A673 (cell line): ENCODE results near the gene ATP2B1. TPM values are rescaled to one million over a fixed set of nuclear protein-coding genes. Genes with fewer than 3 reads are reported as not detected.

Experiments
- BruUV-seq: library from RNA; stranded (reverse); fragments of 400-500 nt; replicated peaks from 2 replicates; lab custom pipeline; 2021; lab: Mats Ljungman, UMichigan
- CTCF ChIA-PET: fragments of 300-600 bp; sonication (Branson Sonifier 250); formaldehyde crosslinking; loops from one replicate; lab custom pipeline; 2022; ENCODE audit warnings: antibody characterized with exemption; lab: Charles Lee
- POLR2A ChIA-PET: fragments of 300-600 bp; sonication (Branson Sonifier 250); formaldehyde crosslinking; loops from one replicate; lab custom pipeline; 2022; ENCODE audit warnings: antibody characterized with exemption; ENCODE audit not compliant: low non-redundant PET; lab: Charles Lee
- DNase-seq: peaks from one replicate; pipeline ENCODE4 v3.0.0-alpha.2; 2015; ENCODE audit warnings: low spot score
- H3K27ac ChIP-seq: fragments of 200-600 bp; sonication (generic); 2 replicates; pipeline ENCODE4 v1.5.1; 2016; ENCODE audit warnings: mixed run types, low read depth, mild to moderate bottlenecking, mixed read lengths, antibody characterized with exemption, low read length; ENCODE audit not compliant: poor library complexity, severe bottlenecking
- H3K27me3 ChIP-seq: fragments of 200-600 bp; sonication (generic); replicated peaks from 2 replicates; pipeline ENCODE4 v1.6.1; 2017; ENCODE audit warnings: mixed run types, low read depth, mild to moderate bottlenecking, mixed read lengths, antibody characterized with exemption, low read length; ENCODE audit not compliant: insufficient read depth, poor library complexity
- H3K36me3 ChIP-seq: fragments of 200-600 bp; sonication (generic); 2 replicates; pipeline ENCODE4 v1.6.1; 2016; ENCODE audit warnings: mixed run types, mild to moderate bottlenecking, mixed read lengths, antibody characterized with exemption, low read length; ENCODE audit not compliant: insufficient read depth, poor library complexity, severe bottlenecking
- H3K4me1 ChIP-seq: fragments of 200-600 bp; sonication (generic); 2 replicates; pipeline ENCODE4 v1.6.1; 2017; ENCODE audit warnings: mixed run types, mild to moderate bottlenecking, mixed read lengths, antibody characterized with exemption, low read length; ENCODE audit not compliant: insufficient read depth, poor library complexity, severe bottlenecking
- H3K4me3 ChIP-seq: fragments of 200-600 bp; sonication (generic); 2 replicates; pipeline ENCODE4 v1.5.1; 2016; ENCODE audit warnings: low read depth, mixed run types, mild to moderate bottlenecking, mixed read lengths, low read length; ENCODE audit not compliant: poor library complexity, severe bottlenecking
- H3K9me3 ChIP-seq: fragments of 200-600 bp; sonication (generic); 2 replicates; pipeline ENCODE4 v1.6.1; 2016; ENCODE audit warnings: mixed run types, low read depth, mild to moderate bottlenecking, mixed read lengths, antibody characterized with exemption, low read length; ENCODE audit not compliant: poor library complexity, severe bottlenecking
- CTCF ChIP-seq: fragments of 300-800, 200-600 bp; sonication (generic); conservative IDR thresholded peaks from 2 replicates; pipeline ENCODE4 v1.5.1; 2017; ENCODE audit warnings: low read depth, mild to moderate bottlenecking, antibody characterized with exemption, low read length, moderate library complexity, mixed read lengths
- EZH2 ChIP-seq: fragments of 200-600 bp; sonication (generic); IDR thresholded peaks from 2 replicates; pipeline ENCODE4 v1.6.1; 2017; ENCODE audit warnings: borderline replicate concordance, low read depth, mild to moderate bottlenecking, mixed read lengths, antibody characterized with exemption, low read length; ENCODE audit not compliant: poor library complexity, severe bottlenecking
- intact Hi-C: fragments of 100-400 bp; cut with micrococcal nuclease; formaldehyde crosslinking; loops from one replicate; pipeline ENCODE4 v1.10.0; 2022; ENCODE audit not compliant: unreplicated experiment
- total RNA-seq: library from RNA; stranded (reverse); gene quantifications from 2 replicates; pipeline ENCODE4 v1.2.3, GENCODE V29; 2021

Gene ATP2B1
- total RNA-seq, 1 experiment from 2014 or later = 44.2 TPM

DNA sequence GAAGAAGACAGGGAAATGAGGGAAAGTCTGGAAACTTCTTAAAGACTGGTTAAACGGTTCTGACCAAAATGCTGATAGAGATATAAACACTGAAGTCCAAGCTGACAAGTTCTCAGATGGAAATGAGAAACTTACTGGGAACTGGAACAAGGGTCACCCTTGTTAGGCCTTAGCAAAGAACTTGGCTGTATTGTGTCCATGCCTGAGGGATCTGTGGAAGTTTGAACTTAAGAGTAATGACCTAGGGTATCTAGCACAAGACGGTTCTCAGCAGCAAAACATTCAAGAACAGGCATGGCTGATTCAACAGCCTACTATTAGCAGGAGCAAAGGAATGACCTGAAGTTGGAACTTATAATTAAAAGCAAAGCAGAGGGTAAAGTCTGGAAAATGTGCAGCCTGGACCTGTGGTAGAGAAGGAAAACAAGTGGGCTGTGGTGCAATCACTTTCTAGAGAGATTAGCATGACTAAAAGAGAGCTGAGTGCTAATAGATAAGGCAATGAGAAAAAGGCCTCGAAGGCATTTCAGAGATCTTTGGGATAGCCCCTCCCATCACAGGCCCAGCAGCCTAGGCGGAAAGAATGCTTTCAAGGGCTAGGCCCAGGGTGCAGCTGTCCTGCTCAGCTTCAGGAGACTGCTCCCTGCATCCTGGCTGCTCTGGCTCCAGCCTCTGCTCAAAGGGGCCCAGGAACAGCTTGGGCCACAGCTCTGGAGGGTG, 60.3 kb downstream of the ATP2B1 start:
- Histone ChIP-seq H3K27me3 (no peaks in the 10 kb centered on the region), H3K27ac (no peak overlapping the region), H3K9me3 (no peaks in the 10 kb centered on the region), H3K4me1 (no peaks in the 10 kb centered on the region), H3K4me3 (no peak overlapping the region), H3K36me3 (no peaks in the 10 kb centered on the region)
- ChIA-PET CTCF (no interaction called here), POLR2A (no interaction called here)
- intact Hi-C loops = no loop called here
- TF ChIP-seq EZH2 = no peak
- no peak for DNase-seq
- no TSS peak for BruUV-seq

DNA sequence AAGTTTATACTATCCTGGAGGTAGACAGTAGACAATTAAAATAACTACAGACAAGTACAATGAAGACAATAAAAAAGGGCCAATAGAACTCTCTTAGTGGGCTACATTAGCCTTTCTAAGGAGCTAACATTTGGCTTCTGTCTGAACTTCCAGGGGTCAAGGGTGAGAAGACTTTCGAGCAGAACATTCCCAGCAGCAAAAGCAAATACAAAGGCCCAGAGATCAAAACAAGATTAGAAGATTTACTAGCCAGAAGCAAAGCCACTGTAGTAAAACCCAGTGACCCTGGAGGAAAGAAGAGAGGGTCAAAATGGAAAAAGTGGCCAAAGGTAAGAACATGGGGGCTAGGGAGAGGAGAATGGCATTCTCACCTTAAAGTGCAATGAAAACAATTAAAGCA, 63.2 kb downstream of the ATP2B1 start:
- Histone ChIP-seq H3K9me3 (no peaks in the 10 kb centered on the region), H3K36me3 (no peaks in the 10 kb centered on the region), H3K4me1 (no peaks in the 10 kb centered on the region), H3K27me3 (no peaks in the 10 kb centered on the region), H3K4me3 (no peak overlapping the region), H3K27ac (no peak overlapping the region)
- POLR2A ChIA-PET = no interaction called here
- DNase-seq = no peak
- TF ChIP-seq EZH2 (no peak), CTCF (no peak)
- no TSS peak for BruUV-seq
- intact Hi-C loops = no loop called here
- CTCF ChIA-PET = no interaction called here

DNA sequence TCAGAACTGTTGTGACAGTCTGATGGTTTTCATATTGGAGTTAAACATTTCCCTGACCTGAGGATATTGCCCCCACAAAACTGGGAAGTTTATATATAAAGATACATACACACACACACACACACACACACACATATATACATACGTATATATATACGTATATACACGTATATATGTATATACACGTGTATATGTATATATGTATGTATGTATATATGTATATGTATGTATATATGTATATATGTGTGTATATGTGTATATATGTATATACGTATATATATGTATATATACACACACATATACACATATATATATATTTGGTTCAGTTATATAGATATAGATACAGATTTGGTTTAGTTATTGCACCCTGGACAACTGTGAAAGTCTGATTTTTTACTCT, 65.7 kb downstream of the ATP2B1 start:
- no peak for DNase-seq
- POLR2A ChIA-PET = no interaction called here
- Histone ChIP-seq H3K27me3 (no peaks in the 10 kb centered on the region), H3K27ac (no peak overlapping the region), H3K4me1 (no peaks in the 10 kb centered on the region), H3K36me3 (no peaks in the 10 kb centered on the region), H3K4me3 (no peak overlapping the region), H3K9me3 (no peaks in the 10 kb centered on the region)
- intact Hi-C loops = no loop called here
- no TSS peak for BruUV-seq
- CTCF ChIA-PET = no interaction called here
- TF ChIP-seq EZH2 (no peak), CTCF (no peak)

GRCh38 chr12:89636776-89637160, 71.9 kb downstream of the ATP2B1 start:
- no peak overlapping the region for H3K27ac ChIP-seq
- H3K27me3 ChIP-seq = no peaks in the 10 kb centered on the region
- no peaks in the 10 kb centered on the region for H3K4me1 ChIP-seq
- no TSS peak for BruUV-seq
- DNase-seq = no peak
- no peaks in the 10 kb centered on the region for H3K36me3 ChIP-seq
- intact Hi-C loops = no loop called here
- POLR2A ChIA-PET = no interaction called here
- TF ChIP-seq CTCF (no peak), EZH2 (no peak)
- no peak overlapping the region for H3K4me3 ChIP-seq
- H3K9me3 ChIP-seq = no peaks in the 10 kb centered on the region
- CTCF ChIA-PET = no interaction called here
